GM18507 (cell line): ENCODE results near the gene AP2A1.
"Not testable (repeated sequence)": the region's sequence is repeated elsewhere in the genome, so short reads cannot be mapped to it uniquely, and the experiment has no call there.

Experiments
- DNase-seq: peaks from one replicate; pipeline ENCODE4 v3.0.0; 2011; ENCODE audit warnings: low read depth; ENCODE audit not compliant: insufficient read length; ENCODE audit errors: extremely low spot score
- FAIRE-seq: peaks from 2 replicates; lab custom pipeline; 2011; peaks lifted over from hg19 to GRCh38; lab: Jason Lieb, UNC

The AP2A1 gene

DNA sequence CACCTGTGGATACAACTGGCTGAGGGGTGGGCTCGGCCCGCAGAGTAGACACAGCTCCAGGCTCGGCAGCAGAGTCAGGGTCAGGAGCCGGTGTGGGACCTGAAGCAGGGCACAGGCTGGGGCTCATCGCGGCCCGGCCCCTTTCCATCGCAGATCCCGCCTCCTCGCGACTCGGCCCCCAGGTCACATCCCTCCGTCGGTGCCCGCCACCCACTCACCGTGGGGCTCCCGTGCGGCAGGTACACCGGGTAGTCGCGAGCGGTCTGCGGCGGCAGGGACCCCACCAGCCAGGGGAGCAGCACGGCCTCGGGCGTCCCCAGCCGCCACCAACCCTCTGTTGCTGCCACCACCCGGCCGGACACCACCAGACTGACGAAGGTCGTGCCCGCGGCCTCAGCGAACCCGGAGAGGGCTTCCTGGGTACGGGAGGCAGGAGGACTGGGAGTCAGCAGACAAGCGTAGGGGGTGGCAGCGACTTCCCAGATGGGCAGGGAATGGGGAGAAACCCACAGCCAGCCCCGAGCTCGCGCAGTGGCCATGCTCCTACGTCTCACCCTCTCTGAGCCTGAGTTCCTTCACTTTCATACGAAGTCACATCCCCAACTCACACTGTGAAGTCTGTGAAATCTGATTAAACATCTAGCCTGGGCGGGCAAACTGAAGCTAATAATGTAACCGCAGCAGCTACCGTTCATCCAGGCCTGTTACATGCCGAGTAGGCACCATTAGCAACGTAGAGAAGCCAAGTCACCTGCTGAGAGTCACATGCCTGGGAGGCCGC, 42.5 kb downstream of the AP2A1 start:
- no peak for DNase-seq
- FAIRE-seq, result no peak

DNA sequence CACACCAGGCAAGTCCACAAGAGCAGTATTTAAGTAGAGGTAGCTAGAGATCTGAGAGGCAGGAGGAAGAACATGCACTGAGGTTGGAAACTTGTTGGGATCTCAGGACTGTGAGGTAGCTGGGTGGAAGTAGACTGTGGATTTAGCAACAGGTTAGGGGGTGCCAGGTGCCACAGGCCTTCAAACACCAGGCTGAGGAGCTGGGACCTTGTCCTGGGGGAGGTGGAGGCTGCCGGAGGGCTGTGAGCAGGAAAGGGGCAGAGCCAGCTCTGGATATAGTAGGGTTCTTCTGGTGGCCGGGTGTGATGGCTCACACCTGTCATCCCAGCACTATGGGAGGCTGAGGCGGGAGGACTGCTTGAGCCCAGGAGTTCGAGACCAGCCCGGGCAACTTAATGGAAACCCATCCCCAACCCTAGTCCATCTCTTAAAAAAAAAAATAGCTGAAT, 43.2 kb downstream of the AP2A1 start:
- FAIRE-seq (no peak), DNase-seq (no peak)

DNA sequence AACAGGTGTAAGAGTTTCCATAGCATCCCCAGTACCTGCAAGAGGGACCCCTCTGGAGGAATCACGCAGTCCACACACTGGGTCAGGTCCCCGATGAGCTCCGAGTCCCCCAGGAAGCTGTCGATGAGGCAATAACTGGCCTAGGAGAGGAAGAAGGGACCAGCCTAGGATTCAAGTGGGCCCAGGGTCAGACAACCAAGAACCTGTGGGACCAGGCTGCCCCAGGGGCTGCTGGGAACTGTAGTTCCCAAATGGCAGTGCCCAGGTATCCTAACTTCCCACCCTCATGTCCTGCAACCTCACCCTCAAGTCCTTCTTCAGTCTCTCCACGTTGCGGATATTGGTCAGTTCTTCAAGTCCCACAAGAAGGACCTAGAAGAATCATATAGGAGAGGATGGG, 44.5 kb downstream of the AP2A1 start:
- DNase-seq (no peak), FAIRE-seq (no peak)

DNA sequence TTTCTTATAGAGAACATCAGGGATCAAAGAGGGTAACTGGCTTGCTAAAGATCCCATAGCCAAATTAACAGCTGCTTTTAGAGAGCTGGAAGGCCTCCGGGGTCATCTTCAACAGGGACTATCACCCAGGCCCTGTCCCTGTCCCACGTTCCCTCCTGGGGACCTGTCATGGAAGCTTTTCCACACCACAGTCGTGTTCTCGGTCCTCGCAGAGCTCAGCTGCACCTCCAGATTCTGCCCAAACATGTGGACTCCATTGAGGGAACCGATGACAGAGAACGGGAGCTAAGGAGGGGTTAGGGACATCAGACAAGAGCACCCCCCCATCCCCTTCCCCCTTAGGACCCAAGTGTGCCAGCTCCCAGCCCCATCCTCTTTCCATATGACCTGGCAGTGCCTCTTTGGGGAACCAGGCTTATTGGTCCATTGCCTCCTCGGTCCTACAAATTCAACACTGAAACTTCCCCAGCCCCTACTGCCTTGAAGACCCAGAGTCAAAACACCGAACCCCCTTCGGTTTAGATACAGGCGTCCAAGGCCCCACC, 45.7 kb downstream of the AP2A1 start:
- no peak for DNase-seq
- no peak for FAIRE-seq

DNA sequence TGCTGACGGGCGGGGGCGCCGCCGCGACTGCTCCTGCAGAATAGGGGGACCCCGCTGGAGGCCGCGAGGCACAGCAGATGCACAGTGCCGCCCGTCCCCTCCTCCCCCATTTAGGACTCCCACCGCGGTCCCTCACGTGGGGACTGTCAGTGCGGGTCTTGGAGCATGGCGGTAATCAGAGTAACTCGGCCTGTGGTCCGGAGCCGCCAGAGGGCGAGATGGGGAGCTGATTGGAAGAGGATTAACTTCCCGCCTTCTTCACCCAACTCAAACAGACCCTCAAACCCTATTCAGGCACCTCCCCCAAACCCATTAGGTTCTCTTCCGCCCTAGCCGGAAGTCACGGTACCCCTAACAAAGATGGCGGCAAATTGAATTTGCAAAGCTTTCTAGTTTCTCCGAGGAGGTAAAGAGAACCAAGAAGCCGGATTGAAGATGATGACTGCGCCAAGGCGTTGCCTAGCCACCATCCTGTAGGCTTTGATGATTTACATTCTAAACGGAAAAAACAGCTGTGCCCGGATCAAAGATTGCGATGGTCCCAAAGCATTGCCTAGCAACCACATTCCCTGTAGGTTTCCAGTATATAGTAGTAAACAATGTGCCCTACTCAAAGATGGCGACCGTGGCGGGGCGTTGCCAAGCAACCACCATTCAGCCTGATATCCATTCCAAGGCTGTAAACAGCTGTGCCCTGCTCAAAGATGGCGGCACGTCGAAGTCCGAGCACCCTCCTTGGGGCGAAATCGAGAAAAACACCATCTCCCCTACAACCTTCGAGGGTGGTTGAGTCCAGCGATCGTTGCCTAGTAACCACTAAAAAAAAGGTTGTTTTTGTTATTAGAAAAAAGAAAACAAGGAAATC, 46.4 kb downstream of the AP2A1 start, which contains the start of gene FUZ:
Gene FUZ (minus strand): TSS at position 296 of the 865 bp plus-strand sequence. CDS start 186 bp downstream, at position 110.
- DNase-seq (peak; percentile 78), FAIRE-seq (peak; percentile 97)

DNA sequence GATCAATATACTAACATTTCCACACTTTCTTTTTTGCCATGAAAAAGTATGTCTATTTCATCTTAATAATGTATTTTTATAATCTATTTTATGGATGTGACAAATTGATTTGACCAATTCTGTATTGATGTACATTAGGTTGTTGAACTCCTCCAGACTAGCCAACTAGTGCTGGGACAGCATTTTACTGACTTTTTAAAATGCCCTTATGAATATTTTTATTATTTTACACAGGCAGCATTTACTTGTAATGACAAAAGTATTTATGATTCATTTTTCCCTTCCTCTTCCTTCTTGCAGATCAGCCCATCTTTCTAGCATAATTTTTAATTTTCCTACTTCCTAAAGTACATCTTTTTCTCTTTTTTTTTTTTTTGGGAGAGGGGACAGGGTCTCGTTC, 47.2 kb downstream of the AP2A1 start:
- DNase-seq (no peak), FAIRE-seq (no peak)

DNA sequence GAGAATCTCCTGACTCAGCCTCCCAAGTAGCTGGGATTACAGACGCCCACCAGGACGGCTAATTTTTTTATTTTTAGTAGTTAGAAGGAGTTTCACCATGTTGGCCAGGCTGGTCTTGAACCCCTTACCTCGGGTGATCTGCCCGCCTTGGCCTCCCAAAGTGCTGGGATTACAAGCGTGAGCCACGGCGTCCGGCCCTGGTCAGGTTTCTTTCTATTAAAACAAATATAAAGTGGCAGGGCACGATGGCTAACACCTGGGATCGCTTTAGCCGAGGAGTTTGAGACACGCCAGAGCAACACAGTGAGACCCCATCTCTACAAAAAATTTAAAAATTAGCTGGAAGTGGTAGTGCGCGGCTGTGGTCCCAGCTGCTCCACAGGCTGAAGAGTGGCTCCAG, 49.8 kb downstream of the AP2A1 start:
- FAIRE-seq (no peak), DNase-seq (no peak)

DNA sequence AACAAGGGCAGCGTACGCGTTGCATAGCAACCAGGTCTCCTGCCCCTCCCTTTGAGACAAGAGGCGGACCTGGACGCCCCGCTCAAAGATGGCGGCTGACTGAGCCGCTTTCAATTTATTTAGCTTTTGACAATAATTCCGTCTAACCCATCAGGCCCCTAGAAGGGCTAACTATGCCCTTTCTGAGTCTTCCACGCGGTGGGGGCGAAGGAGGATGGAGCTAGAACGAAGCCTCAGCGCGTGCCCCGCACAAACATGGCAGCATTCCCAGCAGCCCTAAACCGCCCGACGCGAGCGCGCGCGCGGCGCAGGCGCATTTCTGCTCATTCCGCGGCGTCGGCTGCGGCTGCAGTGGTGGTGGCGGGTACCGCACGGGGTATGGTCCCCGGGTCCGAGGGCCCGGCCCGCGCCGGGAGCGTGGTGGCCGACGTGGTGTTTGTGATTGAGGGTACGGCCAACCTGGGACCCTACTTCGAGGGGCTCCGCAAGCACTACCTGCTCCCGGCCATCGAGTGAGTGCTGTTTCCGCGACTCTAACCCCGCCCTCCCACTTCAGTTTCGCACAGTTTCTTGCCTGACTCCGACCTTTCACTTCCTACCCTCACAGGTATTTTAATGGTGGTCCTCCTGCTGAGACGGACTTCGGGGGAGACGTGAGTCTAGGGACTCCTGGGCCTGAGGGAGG, 51.3 kb downstream of the AP2A1 start, which contains the start of gene MED25:
Gene MED25 (plus strand): TSS at position 326 of the 685 bp plus-strand sequence. CDS start 53 bp downstream, at position 379.
- DNase-seq, result peak; percentile 78
- peak; percentile 81 for FAIRE-seq

DNA sequence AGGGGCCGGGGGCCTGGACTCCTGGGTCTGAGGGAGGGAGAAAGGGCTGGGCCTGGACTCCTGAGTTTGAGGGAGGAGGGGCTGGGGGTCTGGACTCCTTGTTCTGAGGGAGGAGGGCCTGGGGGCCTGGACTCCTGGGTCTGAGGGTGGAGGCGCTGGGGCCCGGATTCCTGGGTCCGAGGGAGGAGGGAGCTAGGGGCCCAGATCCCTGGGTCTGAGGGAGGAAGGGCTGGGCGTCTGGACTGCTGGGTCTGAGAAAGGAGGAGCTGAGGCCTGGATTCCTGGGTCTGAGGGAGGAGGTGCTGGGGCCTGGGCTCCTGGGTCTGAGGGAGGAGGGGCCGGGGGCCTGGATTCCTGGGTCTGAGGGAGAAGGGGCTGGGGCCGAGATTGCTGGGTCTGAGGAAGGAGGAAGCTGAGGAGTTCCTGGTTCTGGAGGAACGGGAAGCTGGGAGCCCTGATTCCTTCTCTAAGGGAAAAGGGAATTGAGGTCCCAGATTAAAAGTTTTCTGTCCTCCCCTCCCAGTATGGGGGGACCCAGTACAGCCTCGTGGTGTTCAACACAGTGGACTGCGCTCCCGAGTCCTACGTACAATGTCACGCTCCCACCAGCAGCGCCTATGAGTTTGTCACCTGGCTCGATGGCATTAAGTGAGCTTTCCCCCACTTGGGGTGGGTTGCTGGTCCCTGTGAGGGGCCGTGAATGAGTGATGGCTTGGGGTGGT, 52.0 kb downstream of the AP2A1 start:
- FAIRE-seq, result no peak
- no peak for DNase-seq

DNA sequence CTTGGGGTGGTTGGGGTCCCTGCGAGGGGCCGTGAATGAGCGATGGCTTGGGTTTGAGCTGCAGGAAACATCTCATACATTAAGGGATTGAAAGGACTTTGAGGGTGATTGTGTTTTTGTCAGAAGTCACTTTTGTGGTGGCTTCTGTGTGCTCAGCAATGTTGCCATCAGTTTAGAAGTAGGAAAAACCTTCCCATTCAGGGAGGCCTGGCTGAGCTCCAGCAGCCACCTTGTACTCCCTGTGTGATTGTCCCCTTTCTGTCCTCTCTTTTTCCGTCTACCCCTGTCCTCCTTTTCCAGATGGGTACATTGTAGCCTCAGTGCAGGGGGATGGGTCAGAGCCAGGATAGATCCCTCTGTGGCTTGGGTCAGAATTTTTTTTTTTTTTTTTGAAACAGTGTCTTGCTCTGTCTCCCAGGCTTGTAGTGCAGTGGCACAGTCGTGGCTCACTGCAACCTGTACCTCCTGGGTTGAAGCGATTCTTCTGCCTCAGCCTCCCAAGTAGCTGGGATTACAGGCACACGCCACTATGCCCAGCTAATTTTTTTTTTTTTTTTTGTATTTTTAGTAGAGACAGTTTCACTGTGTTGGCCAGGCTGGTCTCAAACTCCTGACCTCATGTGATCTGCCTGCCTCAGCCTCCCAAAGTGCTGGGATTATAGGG, 52.8 kb downstream of the AP2A1 start:
- not testable (repeated sequence) for FAIRE-seq

DNA sequence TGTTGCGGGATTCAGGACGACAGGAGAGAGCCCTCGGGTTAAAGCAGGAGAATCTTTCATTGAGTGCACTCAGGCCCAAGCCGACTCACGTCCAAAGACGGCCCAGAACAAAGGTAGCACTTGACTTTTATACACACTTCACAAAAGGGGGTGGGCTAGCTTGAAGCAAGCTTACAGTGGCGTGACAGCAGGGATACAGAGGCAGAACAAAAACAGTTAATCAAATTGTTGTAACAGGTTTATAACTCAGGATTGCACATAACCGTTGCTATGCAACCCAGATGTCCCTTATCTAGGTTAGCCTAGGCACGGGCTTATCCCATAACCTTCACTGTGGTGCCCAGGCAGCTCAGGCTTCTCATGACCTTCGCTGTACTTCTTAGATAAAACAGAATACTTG, 53.3 kb downstream of the AP2A1 start:
- FAIRE-seq, result no peak
- DNase-seq, result no peak

More for the DNA sequence above, 52.8 kb downstream of the AP2A1 start:
- DNase-seq, result not testable (repeated sequence)

DNA sequence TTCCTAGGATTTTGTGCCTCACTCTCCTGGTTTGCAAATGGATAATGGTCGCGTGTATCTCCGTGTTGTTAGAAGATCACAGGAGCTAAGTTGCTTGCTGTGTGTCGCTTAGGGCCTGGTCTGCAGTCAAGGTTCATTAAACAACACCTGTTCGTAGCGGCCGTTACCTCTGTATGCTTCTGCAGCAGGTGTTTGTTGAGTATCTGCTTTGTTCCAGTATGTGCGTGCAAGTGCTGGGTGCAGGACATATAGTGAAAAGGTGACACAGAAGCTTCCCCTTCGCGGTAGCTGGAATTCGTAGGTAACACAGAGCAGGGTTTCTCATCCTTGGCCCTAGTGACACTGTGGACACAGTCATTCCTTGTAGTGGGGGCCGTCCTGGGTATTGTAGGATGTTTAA, 56.7 kb downstream of the AP2A1 start:
- DNase-seq, result no peak
- FAIRE-seq, result no peak

DNA sequence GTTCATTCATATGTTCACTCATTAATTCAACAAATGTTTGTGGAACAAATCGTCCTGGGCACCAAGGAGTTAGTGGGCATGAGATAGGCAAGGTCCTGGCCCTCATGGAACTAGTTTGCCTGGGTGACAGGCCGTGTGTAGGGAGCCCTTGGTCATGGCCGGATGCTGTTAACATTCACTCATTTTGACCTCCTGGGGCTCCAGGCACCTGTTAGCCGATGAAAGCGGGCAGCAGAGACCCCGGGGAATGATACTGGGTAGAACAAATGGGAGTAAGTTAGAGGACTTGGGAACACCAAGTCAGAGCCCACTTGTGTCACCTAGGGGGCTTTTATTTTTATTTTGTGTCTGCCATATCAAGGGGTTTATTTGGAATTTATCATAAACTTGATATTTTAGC, 57.9 kb downstream of the AP2A1 start:
- no peak for FAIRE-seq

DNA sequence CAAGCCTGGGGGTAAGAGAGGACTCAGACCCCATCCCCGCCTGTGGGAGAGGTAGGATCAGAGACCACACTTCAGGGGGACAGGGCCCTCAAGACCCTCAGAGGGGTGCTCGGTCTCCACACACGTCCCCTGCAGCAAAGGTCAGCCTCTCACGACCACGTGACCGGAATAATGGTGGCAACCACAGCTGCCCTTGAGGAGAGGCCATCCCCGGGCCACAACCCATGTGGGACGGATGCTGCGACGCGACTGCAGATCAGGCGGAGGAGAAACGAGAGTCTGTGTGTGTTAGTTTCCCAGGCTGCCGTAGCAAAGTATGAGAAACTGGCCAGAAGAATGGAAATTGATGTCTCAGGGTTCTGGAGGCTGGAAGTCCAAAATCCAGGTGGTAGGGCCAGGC, 60.2 kb downstream of the AP2A1 start:
- DNase-seq, result no peak
- FAIRE-seq, result no peak

More for the DNA sequence above, 57.9 kb downstream of the AP2A1 start:
- no peak for DNase-seq

DNA sequence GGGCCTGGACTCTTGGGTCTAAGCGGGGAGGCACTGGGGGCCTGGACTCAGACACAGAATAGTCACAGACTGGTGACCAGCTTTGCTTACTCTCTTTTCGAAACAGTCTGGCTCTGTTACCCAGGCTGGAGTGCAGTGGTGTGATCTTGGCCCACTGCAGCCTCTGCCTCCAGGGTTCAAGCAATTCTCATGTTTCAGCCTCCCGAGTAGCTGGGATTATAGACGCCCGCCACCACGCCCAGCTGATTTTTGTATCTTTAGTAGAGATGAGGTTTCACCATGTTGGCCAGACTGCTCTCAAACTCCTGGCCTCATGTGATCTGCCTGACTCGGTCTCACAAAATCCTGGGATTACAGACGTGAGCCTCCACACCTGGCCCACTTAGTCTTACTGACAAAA, 62.4 kb downstream of the AP2A1 start:
- FAIRE-seq (no peak), DNase-seq (no peak)

DNA sequence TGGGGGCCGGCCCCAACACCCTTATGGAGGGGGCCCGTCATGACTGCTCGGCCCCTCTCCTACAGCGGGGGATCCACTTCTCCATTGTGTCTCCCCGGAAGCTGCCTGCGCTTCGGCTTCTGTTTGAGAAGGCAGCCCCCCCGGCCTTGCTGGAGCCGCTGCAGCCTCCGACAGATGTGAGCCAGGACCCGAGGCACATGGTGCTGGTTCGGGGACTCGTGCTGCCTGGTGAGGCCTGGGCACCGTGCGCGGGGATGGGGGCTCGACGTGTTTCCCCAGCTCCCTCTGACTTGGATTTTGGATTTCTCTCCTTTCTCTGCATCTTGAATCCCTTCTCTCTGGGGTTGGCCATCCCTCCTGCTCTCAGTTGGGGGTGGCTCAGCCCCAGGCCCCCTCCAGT, 62.9 kb downstream of the AP2A1 start:
- DNase-seq (no peak), FAIRE-seq (no peak)

DNA sequence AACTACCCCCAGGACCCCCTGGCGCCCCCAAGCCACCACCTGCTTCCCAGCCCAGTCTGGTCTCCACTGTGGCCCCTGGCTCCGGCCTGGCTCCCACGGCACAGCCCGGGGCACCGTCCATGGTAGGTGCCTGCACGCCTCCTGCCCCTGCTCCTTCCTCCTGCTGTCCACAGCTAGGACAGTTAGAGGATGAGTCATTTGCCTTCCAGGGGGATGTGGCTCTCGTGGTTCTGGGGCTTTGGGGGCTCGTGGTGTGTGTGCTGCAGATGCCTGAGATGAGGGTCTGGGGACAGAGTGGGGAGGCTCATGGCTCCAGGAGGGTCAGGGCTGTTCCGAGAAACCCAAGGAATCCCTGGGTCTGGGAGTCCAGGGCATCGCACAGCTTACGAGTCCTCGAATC, 64.0 kb downstream of the AP2A1 start:
- FAIRE-seq, result no peak
- no peak for DNase-seq

DNA sequence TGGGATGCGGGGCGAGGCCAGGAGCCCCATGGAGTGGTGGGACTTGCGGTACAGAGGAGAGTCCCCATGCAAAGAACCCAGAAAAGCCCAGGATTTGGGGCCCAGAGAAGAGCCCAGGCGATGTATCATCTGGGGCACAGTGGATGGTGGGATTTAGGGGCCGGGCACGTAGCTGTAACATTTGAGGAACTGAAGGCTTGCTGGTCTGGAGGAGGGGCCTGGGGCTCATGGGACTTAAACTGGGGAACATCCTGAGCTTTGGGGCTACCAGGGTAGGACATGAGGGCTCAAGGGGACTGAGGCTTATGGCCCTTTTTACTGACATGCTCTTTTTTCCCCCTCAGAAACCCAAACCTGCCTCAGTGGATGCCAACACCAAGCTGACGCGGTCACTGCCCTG, 64.8 kb downstream of the AP2A1 start:
- FAIRE-seq (no peak), DNase-seq (no peak)
